T-cell (primary cell): ENCODE measurements around the gene IKZF3. TPM values are rescaled to one million over a fixed set of nuclear protein-coding genes. Genes with fewer than 3 reads are reported as not detected.
A peak's percentile ranks its signal among the peaks of the same experiment; 100 is the strongest.
"Not testable (repeated sequence)": the region's sequence is repeated elsewhere in the genome, so short reads cannot be mapped to it uniquely, and the experiment has no call there.

Experiments
- ATAC-seq, 4 experiments: fragments of 200-7000 bp in 3 of 4; fragments of 150-1000 bp in 1 of 4; cut with Tn5 transposase; replicated peaks in 1 of 4; 1 replicate in 3 of 4; 2 replicates in 1 of 4; pipeline ENCODE4 v1.10.0; 2021; ENCODE audit warnings: moderate library complexity in 3 of 4, mild to moderate bottlenecking in 2 of 4, moderate number of reproducible peaks in 1 of 4
- CTCF ChIA-PET, 2 donors: fragments of 300-600 bp; sonication (Branson Sonifier 250); formaldehyde crosslinking; loops; one replicate each; lab custom pipeline; 2022; ENCODE audit warnings: antibody characterized with exemption in 2 of 2; lab: Charles Lee
- POLR2A ChIA-PET, 2 donors: fragments of 300-600 bp; sonication (Branson Sonifier 250); formaldehyde crosslinking; loops; one replicate each; lab custom pipeline; 2022; ENCODE audit warnings: antibody characterized with exemption in 2 of 2; lab: Charles Lee
- DNase-seq, 35 experiments: peaks; one replicate each; pipeline versions ENCODE4 v3.0.0 to v3.0.0-alpha.2; 2013 to 2023
- H3K27ac ChIP-seq: one replicate; pipeline ENCODE4 v1.5.1; 2013; ENCODE audit warnings: low read length
- H3K27me3 ChIP-seq, 2 experiments: replicated peaks in 1 of 2; 1 replicate in 1 of 2; 2 replicates in 1 of 2; pipeline versions ENCODE4 v1.6.1 to v1.7.0; 2013; ENCODE audit warnings: low read length in 1 of 2, mixed read lengths in 1 of 2; ENCODE audit not compliant: control insufficient read depth in 2 of 2, insufficient read depth in 2 of 2; ENCODE audit errors: extremely low read depth in 1 of 2
- H3K36me3 ChIP-seq, 2 donors: 1 replicate in 1 of 2; 2 replicates in 1 of 2; pipeline versions ENCODE4 v1.6.1 to v1.7.0; 2013; ENCODE audit warnings: low read length in 1 of 2; ENCODE audit not compliant: control insufficient read depth in 2 of 2, insufficient read depth in 1 of 2; ENCODE audit errors: extremely low read depth in 1 of 2
- H3K4me1 ChIP-seq, 2 experiments: 1 replicate in 1 of 2; 2 replicates in 1 of 2; pipeline versions ENCODE4 v1.6.1 to v1.7.0; 2013; ENCODE audit warnings: low read length in 2 of 2, mixed read lengths in 1 of 2; ENCODE audit not compliant: insufficient read depth in 2 of 2, control insufficient read depth in 1 of 2; ENCODE audit errors: extremely low read depth in 1 of 2
- H3K4me3 ChIP-seq, 2 donors: 1 replicate in 1 of 2; 2 replicates in 1 of 2; pipeline versions ENCODE4 v1.5.1 to v1.7.0; 2013; ENCODE audit warnings: mild to moderate bottlenecking in 2 of 2, low read length in 1 of 2, moderate library complexity in 1 of 2; ENCODE audit not compliant: control insufficient read depth in 1 of 2; ENCODE audit errors: extremely low read depth in 1 of 2
- H3K9me3 ChIP-seq: 2 replicates; pipeline ENCODE4 v1.7.0; 2013
- H3K27ac Mint-ChIP-seq, 2 donors: one replicate each; pipeline ENCODE4 v1.8.0; 2020 to 2021; ENCODE audit warnings: mild to moderate bottlenecking in 2 of 2, mixed read lengths in 2 of 2
- H3K27me3 Mint-ChIP-seq, 2 donors: one replicate each; pipeline ENCODE4 v1.8.0; 2021 to 2022; ENCODE audit warnings: mixed read lengths in 2 of 2
- H3K36me3 Mint-ChIP-seq: one replicate; pipeline ENCODE4 v1.8.0; 2021; ENCODE audit warnings: mixed read lengths
- H3K4me1 Mint-ChIP-seq, 3 donors: one replicate each; pipeline ENCODE4 v1.8.0; 2020 to 2022; ENCODE audit warnings: mixed read lengths in 3 of 3, mild to moderate bottlenecking in 1 of 3
- H3K4me3 Mint-ChIP-seq, 3 donors: one replicate each; pipeline ENCODE4 v1.8.0; 2020 to 2022; ENCODE audit warnings: mild to moderate bottlenecking in 3 of 3, mixed read lengths in 3 of 3, moderate library complexity in 3 of 3
- H3K9me3 Mint-ChIP-seq, 3 donors: one replicate each; pipeline ENCODE4 v1.8.0; 2020 to 2022; ENCODE audit warnings: mixed read lengths in 3 of 3
- WGBS: methylation state at CpG from one replicate; pipeline ENCODE4 v1.1.5; 2013; ENCODE audit warnings: missing lambda C conversion rate; ENCODE audit not compliant: insufficient coverage; 5-methylcytosine and 5-hydroxymethylcytosine counted together
- total RNA-seq, 35 experiments: library from RNA in 6 of 35; stranded (reverse) in 6 of 35; fragments of 120-200 nt in 1 of 35; gene quantifications; one replicate each; pipeline versions ENCODE4 v1.2.1 to v1.2.4 and lab custom pipeline; 2013 to 2026

IKZF3 gene
- total RNA-seq, 5 donors from 2014 or later (not counting 1 experiment from before 2014, with no cell fraction given) = 78.1 to 112 (median 108) TPM

DNA sequence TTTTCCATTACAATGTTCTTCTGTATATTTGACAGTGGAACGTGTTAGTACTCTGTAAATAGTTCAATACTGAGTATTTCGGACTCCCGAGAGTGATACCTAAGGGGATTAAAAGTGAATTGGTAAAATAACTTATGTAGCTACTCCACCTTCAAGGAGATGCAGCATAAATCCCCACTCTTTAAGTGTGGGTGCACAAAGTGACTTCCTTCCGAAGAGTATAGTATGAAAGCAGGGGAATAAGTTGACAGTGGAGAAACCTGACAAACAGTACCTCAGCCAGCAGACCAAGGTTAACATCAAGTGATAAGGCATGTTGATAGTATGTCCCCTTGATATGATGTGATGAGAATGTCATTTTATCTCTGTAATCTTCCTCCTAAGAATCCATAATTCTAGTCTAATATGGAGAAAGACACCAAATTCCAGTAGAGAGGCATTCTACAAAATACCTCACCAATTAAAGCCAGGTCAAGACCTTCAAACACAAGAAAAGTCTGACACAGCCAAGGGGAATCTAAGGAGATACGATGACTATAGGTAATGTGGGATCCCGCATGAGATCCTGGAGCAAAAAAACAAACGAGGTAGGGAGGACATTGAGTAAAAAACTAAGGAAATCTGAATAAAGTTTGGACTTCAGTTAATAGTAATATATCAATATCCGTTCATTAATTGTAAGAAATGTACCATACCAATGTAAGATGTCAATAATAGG lies 2.1 kb upstream of the IKZF3 start:
- Histone ChIP-seq H3K36me3 (no peaks in the 10 kb centered on the region), H3K4me3 (no peak overlapping the region), H3K4me1 (peaks cover 28 to 29% of the 10 kb centered on the region in 2 experiments), H3K9me3 (no peaks in the 10 kb centered on the region), H3K27me3 (no peaks in the 10 kb centered on the region), H3K27ac (peak overlapping the region; percentile 96)
- ChIA-PET CTCF (no interaction called here), POLR2A (no interaction called here)
- Mint-ChIP-seq H3K27me3 (no peaks in the 10 kb centered on the region), H3K9me3 (no peaks in the 10 kb centered on the region), H3K4me1 (peaks cover 52 to 62% (median 58%) of the 10 kb centered on the region in 3 donors), H3K27ac (peak overlapping the region; percentile 92 to 96), H3K36me3 (no peaks in the 10 kb centered on the region), H3K4me3 (peak overlapping the region; percentile 50 to 97 (median 53))
- ATAC-seq = no peak
- no CpG with 5 or more reads among the region's 8 CpGs for WGBS
- peak in 1 of 35 experiments; percentile 33 for DNase-seq

GRCh38 chr17:39863244-39863917 lies 731 bp downstream of the IKZF3 start:
- Histone ChIP-seq H3K36me3 (peaks cover 0 to 2% of the 10 kb centered on the region in 2 donors), H3K27me3 (no peaks in the 10 kb centered on the region), H3K4me1 (peaks cover 31 to 40% of the 10 kb centered on the region in 2 experiments), H3K4me3 (peak overlapping the region; percentile 80 to 84), H3K27ac (peak overlapping the region; percentile 96), H3K9me3 (no peaks in the 10 kb centered on the region)
- peaks cover 4% of the 10 kb centered on the region for H3K36me3 Mint-ChIP-seq
- H3K27me3 Mint-ChIP-seq = no peaks in the 10 kb centered on the region
- peak overlapping the region; percentile 89 to 97 (median 97) for H3K4me3 Mint-ChIP-seq
- DNase-seq = no peak
- H3K27ac Mint-ChIP-seq = peak overlapping the region; percentile 92 to 96
- H3K9me3 Mint-ChIP-seq = no peaks in the 10 kb centered on the region
- WGBS = 10% methylated on average over 2 of the region's 7 CpGs
- POLR2A ChIA-PET = no interaction called here
- H3K4me1 Mint-ChIP-seq = peaks cover 66 to 75% (median 75%) of the 10 kb centered on the region in 3 donors
- CTCF ChIA-PET = interaction anchor here in 1 of 2 donors (0.7 to 3.3 kb wide), 2 partner anchors 87 to 242 kb away, joined by 3 to 16 read pairs; no protein-coding TSS in a partner anchor
- ATAC-seq = peak in 3 of 4 experiments; percentile 22 to 33 (median 32)

DNA sequence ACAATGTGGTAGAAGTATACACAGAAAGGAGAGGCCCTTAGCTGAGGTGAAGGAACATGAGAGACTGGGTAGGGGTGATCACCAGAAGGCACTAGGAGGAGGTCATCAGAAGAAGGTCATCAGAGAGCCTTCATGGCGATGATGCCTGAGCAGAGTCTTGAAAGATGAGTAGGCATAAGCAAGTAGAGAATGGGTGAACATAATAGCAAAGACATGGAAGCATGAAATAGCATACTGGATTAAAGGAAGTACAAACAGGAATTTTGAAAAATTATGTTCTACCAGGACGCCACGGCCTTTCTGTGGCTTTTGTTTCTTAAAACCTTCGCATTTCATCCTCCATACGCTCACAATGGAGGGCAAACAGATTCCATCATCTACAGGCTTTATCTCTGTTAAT lies 2.9 kb downstream of the IKZF3 start:
- peak overlapping the region; percentile 96 for H3K27ac ChIP-seq
- Mint-ChIP-seq H3K36me3 (peaks cover 4% of the 10 kb centered on the region), H3K27ac (peak overlapping the region; percentile 83 to 90), H3K9me3 (no peaks in the 10 kb centered on the region), H3K27me3 (no peaks in the 10 kb centered on the region), H3K4me1 (peaks cover 61 to 75% (median 72%) of the 10 kb centered on the region in 3 donors), H3K4me3 (peak overlapping the region; percentile 80 to 97 (median 97))
- ChIA-PET CTCF (interaction anchor here (0.5 to 3.3 kb wide), 11 partner anchors 9 to 247 kb away, joined by 3 to 16 read pairs (median 4); partner anchors contain the start of gene PSMD3 (in 1 of the 2)), POLR2A (interaction anchor here (0.6 to 1.3 kb wide), 4 partner anchors 13 to 47 kb away, joined by 3 to 6 read pairs (median 3); no protein-coding TSS in a partner anchor)
- DNase-seq = peak in 1 of 35 experiments; percentile 27
- no peak for ATAC-seq
- 43% methylated on average over 3 of the region's 5 CpGs for WGBS
- H3K9me3 ChIP-seq = no peaks in the 10 kb centered on the region
- H3K36me3 ChIP-seq = peaks cover 0 to 6% of the 10 kb centered on the region in 2 donors
- peak overlapping the region in 1 of 2 donors; percentile 80 for H3K4me3 ChIP-seq
- peaks cover 29 to 36% of the 10 kb centered on the region in 2 experiments for H3K4me1 ChIP-seq
- H3K27me3 ChIP-seq = no peaks in the 10 kb centered on the region

DNA sequence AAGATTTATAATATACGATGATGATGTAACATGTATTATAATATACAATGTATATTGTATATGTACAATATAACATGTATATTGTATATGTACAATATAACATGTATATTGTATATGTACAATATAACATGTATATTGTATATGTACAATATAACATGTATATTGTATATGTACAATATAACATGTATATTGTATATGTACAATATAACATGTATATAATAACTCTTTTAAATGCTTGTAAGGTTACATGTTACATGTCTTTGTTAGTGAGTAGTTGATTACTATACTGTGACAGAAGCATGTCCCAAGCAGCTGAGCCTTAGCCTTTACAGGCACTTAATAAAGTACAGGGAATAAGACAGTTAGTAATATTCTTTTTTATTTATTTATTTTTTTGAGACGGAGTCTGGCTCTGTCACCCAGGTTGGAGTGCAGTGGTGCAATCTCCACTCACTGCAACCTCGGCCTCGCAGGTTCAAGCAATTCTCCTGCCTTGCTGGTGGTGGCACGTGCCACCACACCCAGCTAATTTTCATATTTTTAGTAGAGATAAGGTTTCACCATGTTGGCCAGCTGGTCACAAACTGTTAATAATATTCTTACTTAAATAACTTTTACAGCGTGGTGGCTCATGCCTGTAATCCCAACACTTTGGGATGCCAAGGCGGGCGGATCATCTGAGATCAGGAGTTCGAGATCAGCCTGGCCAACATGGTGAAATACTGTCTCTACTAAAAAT lies 8.0 kb downstream of the IKZF3 start:
- H3K4me3 Mint-ChIP-seq, ATAC-seq, DNase-seq, POLR2A ChIA-PET, H3K27ac Mint-ChIP-seq, H3K9me3 Mint-ChIP-seq, H3K27me3 ChIP-seq, H3K27me3 Mint-ChIP-seq, H3K36me3 ChIP-seq, H3K4me3 ChIP-seq, H3K9me3 ChIP-seq, H3K27ac ChIP-seq, CTCF ChIA-PET: not testable (repeated sequence)
- WGBS = 92% methylated on average over 2 of the region's 9 CpGs
- peaks cover 3 to 40% of the 10 kb centered on the region in 2 experiments for H3K4me1 ChIP-seq
- peaks cover 67% of the 10 kb centered on the region in 3 donors for H3K4me1 Mint-ChIP-seq
- H3K36me3 Mint-ChIP-seq = peaks cover 13% of the 10 kb centered on the region

DNA sequence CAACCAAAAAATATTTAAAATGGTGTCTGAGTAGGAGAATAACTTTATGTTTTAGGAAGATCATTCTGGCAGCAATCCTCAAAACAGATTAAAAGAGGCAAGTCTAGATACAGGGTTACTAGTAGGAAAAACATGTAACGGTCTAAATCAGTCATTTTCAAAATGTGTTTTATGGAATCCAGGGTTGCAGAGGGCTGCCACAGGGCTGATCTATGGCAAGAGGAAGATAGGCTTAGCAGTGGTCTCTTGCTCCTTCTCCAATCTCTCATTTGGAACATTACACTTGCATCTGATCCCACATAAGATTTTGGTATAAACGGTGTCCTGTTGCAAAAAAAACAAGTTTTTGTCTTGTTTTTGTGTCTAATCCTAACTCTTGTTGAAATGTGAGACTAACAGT lies 9.2 kb downstream of the IKZF3 start:
- ATAC-seq (no peak), DNase-seq (no peak)
- Mint-ChIP-seq H3K4me1 (peaks cover 58 to 60% (median 58%) of the 10 kb centered on the region in 3 donors), H3K27me3 (no peaks in the 10 kb centered on the region), H3K36me3 (peaks cover 14% of the 10 kb centered on the region), H3K27ac (peak overlapping the region; percentile 64 to 71), H3K9me3 (no peaks in the 10 kb centered on the region), H3K4me3 (no peak overlapping the region)
- WGBS = 83% methylated on average over 1 of the region's 2 CpGs
- H3K36me3 ChIP-seq = peaks cover 0 to 9% of the 10 kb centered on the region in 2 donors
- no peaks in the 10 kb centered on the region for H3K27me3 ChIP-seq
- no peak overlapping the region for H3K4me3 ChIP-seq
- H3K4me1 ChIP-seq = peaks cover 2 to 39% of the 10 kb centered on the region in 2 experiments
- no peaks in the 10 kb centered on the region for H3K9me3 ChIP-seq
- POLR2A ChIA-PET = no interaction called here
- CTCF ChIA-PET = no interaction called here
- peak overlapping the region; percentile 1 for H3K27ac ChIP-seq
